SU-DHL-6 (cell line): ENCODE measurements around the gene BEND3.

Source experiments
- H2AFZ ChIP-seq: fragments of 200-600 bp; sonication (generic); 2 replicates; pipeline ENCODE4 v1.6.1; 2014; ENCODE audit warnings: low read depth, mild to moderate bottlenecking, moderate library complexity, mixed read lengths, antibody characterized with exemption, low read length; ENCODE audit not compliant: severe bottlenecking
- H3F3A ChIP-seq: fragments of 200-600 bp; shearing (Covaris generic); 2 replicates; pipeline ENCODE4 v1.6.0; 2016; ENCODE audit warnings: antibody characterized with exemption, mild to moderate bottlenecking; ENCODE audit not compliant: insufficient read depth
- H3K27ac ChIP-seq: fragments of 200-600 bp; sonication (generic); 2 replicates; pipeline ENCODE4 v1.5.1; 2016; ENCODE audit warnings: low read depth, mild to moderate bottlenecking, low read length, moderate library complexity, mixed read lengths
- H3K27me3 ChIP-seq: fragments of 200-600 bp; sonication (generic), shearing (Covaris generic); 2 replicates; pipeline ENCODE4 v1.6.0; 2014; ENCODE audit warnings: mild to moderate bottlenecking, low read length
- H3K36me3 ChIP-seq: fragments of 200-600 bp; sonication (generic); 2 replicates; pipeline ENCODE4 v1.6.1; 2014; ENCODE audit warnings: mild to moderate bottlenecking, low read length, mixed read lengths
- H3K4me2 ChIP-seq: fragments of 300-600, 200-600 bp; shearing (Covaris generic), sonication (generic); 2 replicates; pipeline ENCODE4 v1.6.0; 2014; ENCODE audit warnings: low read length, low read depth, mild to moderate bottlenecking; ENCODE audit not compliant: poor library complexity, severe bottlenecking
- H3K4me3 ChIP-seq: fragments of 200-600 bp; sonication (generic); 2 replicates; pipeline ENCODE4 v1.5.1; 2014; ENCODE audit warnings: antibody characterized with exemption, low read length, mild to moderate bottlenecking, mixed read lengths; ENCODE audit not compliant: insufficient read depth, poor library complexity, severe bottlenecking
- H3K79me2 ChIP-seq: fragments of 200-600 bp; sonication (generic); 2 replicates; pipeline ENCODE4 v1.6.1; 2014; ENCODE audit warnings: mild to moderate bottlenecking, low read length, moderate library complexity; ENCODE audit not compliant: insufficient read depth
- H3K9ac ChIP-seq: fragments of 200-600 bp; sonication (generic); 2 replicates; pipeline ENCODE4 v1.7.0; 2014; ENCODE audit warnings: mild to moderate bottlenecking, low read length
- H3K9me2 ChIP-seq: fragments of 200-600 bp; sonication (generic); replicated peaks from 2 replicates; pipeline ENCODE4 v1.6.1; 2014; ENCODE audit warnings: low read length; ENCODE audit not compliant: insufficient read depth
- H3K9me3 ChIP-seq: fragments of 200-600 bp; sonication (generic); 2 replicates; pipeline ENCODE4 v1.6.1; 2014; ENCODE audit warnings: low read length, mixed read lengths; ENCODE audit not compliant: insufficient read depth
- H4K20me1 ChIP-seq: fragments of 200-600 bp; sonication (generic); 2 replicates; pipeline ENCODE4 v1.6.1; 2014; ENCODE audit warnings: low read depth, mild to moderate bottlenecking, antibody characterized with exemption, low read length, moderate library complexity, mixed read lengths
- EZH2phosphoT487 ChIP-seq: fragments of 200-600 bp; sonication (generic), shearing (Covaris generic); conservative IDR thresholded peaks from 2 replicates; pipeline ENCODE4 v1.6.1; 2018; ENCODE audit warnings: mild to moderate bottlenecking, antibody characterized with exemption, low read length, moderate library complexity, mixed read lengths
- TF ChIP-seq, protein P1 (sequence below): fragments of 200-600 bp; sonication (generic); IDR thresholded peaks from one replicate; pipeline ENCODE4 v1.5.1; 2017; ENCODE audit warnings: antibody characterized with exemption, mild to moderate bottlenecking, low read length, moderate library complexity; ENCODE audit not compliant: insufficient read depth, poor library complexity, severe bottlenecking

BEND3 gene

GRCh38 chr6:107116328-107116892, 1.1 kb upstream of the BEND3 start:
- TF ChIP-seq, protein P1, sequence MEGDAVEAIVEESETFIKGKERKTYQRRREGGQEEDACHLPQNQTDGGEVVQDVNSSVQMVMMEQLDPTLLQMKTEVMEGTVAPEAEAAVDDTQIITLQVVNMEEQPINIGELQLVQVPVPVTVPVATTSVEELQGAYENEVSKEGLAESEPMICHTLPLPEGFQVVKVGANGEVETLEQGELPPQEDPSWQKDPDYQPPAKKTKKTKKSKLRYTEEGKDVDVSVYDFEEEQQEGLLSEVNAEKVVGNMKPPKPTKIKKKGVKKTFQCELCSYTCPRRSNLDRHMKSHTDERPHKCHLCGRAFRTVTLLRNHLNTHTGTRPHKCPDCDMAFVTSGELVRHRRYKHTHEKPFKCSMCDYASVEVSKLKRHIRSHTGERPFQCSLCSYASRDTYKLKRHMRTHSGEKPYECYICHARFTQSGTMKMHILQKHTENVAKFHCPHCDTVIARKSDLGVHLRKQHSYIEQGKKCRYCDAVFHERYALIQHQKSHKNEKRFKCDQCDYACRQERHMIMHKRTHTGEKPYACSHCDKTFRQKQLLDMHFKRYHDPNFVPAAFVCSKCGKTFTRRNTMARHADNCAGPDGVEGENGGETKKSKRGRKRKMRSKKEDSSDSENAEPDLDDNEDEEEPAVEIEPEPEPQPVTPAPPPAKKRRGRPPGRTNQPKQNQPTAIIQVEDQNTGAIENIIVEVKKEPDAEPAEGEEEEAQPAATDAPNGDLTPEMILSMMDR = peak; percentile 14
- TF ChIP-seq EZH2phosphoT487 = no peak
- H2AFZ ChIP-seq = peak overlapping the region; percentile 71
- H3K79me2 ChIP-seq = peaks cover 18% of the 10 kb centered on the region; the same call in 1 of the 2 replicates
- peak overlapping the region; percentile 88 for H3K27ac ChIP-seq
- H3F3A ChIP-seq = peaks cover 28% of the 10 kb centered on the region
- no peaks in the 10 kb centered on the region for H3K27me3 ChIP-seq
- no peaks in the 10 kb centered on the region for H3K36me3 ChIP-seq
- H3K4me3 ChIP-seq = peak overlapping the region; percentile 72
- H3K9me3 ChIP-seq = no peaks in the 10 kb centered on the region
- H3K4me2 ChIP-seq = peak overlapping the region; percentile 70
- no peaks in the 10 kb centered on the region for H4K20me1 ChIP-seq
- peak overlapping the region; percentile 83 for H3K9ac ChIP-seq
- no peaks in the 10 kb centered on the region for H3K9me2 ChIP-seq

- Histone ChIP-seq H2AFZ (peak overlapping the region; percentile 30), H3K36me3 (no peaks in the 10 kb centered on the region), H3K79me2 (peaks cover 18% of the 10 kb centered on the region; the same call in 1 of the 2 replicates), H3K4me3 (peak overlapping the region; percentile 72), H3K27me3 (no peaks in the 10 kb centered on the region), H3K9me3 (no peaks in the 10 kb centered on the region), H4K20me1 (no peaks in the 10 kb centered on the region), H3K9me2 (no peaks in the 10 kb centered on the region), H3F3A (peaks cover 28% of the 10 kb centered on the region), H3K9ac (peak overlapping the region; percentile 83), H3K27ac (peak overlapping the region; percentile 88), H3K4me2 (peak overlapping the region; percentile 70)
- TF ChIP-seq, protein P1 = no peak
- TF ChIP-seq EZH2phosphoT487 = no peak
Measured at GRCh38 chr6:107115695-107116327, 496 bp upstream of the BEND3 start.

DNA sequence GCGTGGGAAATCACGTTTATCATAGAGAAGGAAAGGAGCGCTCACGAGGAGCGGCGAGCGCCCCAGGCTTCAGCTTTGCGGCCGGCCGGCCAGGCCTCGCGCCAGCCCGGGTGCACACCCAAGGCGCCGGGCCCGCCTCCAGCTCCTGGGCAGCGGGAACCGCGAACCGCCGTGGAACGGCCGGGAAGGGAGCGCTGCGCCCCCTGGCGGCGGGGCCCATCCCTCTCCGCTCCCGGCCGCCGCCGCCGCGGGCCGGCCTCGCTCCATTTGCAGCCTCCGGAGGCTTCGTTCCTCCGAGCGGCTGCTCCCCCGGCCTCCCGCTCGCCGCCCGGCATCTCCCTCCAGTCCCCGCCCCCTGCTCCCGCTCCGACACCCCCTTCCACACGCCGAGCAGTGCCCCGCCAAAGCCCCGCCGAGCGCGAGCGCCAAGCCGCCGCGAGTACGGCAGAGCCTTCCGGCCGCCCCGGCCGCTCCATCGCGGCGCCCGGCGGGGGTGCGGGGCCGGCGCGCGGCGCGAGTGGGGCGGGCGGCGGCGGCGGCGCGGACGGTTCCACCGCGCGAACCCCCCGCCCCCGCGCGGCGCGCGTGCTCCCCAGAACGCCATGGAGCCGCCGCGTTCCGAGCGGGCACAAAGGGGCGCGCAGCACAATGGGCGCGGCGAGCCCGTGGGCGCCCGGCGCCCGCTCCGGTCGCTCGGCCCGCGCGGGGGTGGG, 946 bp downstream of the BEND3 start:
- Histone ChIP-seq H2AFZ (peak overlapping the region; percentile 73), H3K27ac (peak overlapping the region; percentile 88)

More for the DNA sequence above, 946 bp downstream of the BEND3 start:
- Histone ChIP-seq H3K27me3 (no peaks in the 10 kb centered on the region), H3K36me3 (no peaks in the 10 kb centered on the region), H3K4me2 (peak overlapping the region; percentile 78), H3K9ac (peak overlapping the region; percentile 61), H3K9me3 (no peaks in the 10 kb centered on the region), H3F3A (peaks cover 28% of the 10 kb centered on the region), H3K4me3 (peak overlapping the region; percentile 65), H4K20me1 (no peaks in the 10 kb centered on the region), H3K9me2 (no peaks in the 10 kb centered on the region), H3K79me2 (peaks cover 22% of the 10 kb centered on the region; the same call in 1 of the 2 replicates)
- no peak for TF ChIP-seq EZH2phosphoT487
- TF ChIP-seq, protein P1 = peak; percentile 77
